CD4-positive, alpha-beta T cell treated with Interleukin-12 subunit alpha and Interleukin-12 subunit beta, for 1 hour (primary cell): ENCODE data around the gene ANKRD33B.

Source experiments
- DNase-seq: peaks from one replicate; pipeline ENCODE4 v3.0.0-alpha.2; 2020

Gene ANKRD33B

DNA sequence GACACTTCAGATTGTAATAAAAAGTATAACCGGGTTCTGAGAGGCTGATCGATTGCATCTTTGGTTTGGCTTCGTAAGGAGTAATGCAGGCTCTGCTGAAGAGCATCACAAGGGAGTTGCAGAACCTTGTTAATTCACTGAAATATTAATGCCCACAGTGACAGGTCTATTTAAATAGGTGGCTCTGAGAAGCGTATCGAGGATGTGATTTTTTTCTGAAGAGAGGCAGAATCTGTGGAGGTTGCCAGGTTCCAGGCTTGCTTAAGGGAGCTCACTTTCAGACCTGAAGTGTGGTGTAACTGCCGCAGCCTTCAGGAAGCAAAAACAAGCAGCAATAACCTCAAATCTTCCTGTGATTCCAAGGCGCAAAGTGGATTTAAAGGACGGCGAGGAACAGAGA, 80.3 kb downstream of the ANKRD33B start:
- DNase-seq = no peak

- no peak for DNase-seq
Measured at GRCh38 chr5:10645146-10645545, 81.3 kb downstream of the ANKRD33B start.

- no peak for DNase-seq
Measured at GRCh38 chr5:10645671-10646070, 81.8 kb downstream of the ANKRD33B start.

DNA sequence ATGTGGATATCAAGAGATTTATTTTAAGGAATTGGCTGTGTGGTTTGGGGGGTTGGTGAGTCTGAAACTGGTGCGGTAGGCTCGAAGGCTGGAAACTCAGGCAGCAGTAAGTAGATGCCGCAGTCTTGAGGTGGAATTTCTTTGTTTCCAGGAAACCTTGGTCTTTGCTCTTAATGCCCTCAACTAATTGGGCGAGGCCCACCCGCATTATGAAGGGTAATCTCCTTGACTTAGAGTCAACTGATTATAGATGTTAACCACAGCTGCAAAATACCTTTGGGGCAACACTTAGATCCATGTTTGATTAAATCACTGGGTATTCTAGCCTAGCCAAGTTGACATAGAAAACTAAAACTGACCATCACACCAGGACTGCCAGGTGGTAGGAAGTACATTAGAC, 83.8 kb downstream of the ANKRD33B start:
- DNase-seq = no peak

- no peak for DNase-seq
Measured at GRCh38 chr5:10648806-10649665, 85.2 kb downstream of the ANKRD33B start.

- no peak for DNase-seq
Measured at GRCh38 chr5:10649666-10650380, 86.0 kb downstream of the ANKRD33B start.

GRCh38 chr5:10652151-10652550, 88.3 kb downstream of the ANKRD33B start:
- DNase-seq = no peak

- DNase-seq = no peak
Measured at GRCh38 chr5:10652606-10653005, 88.7 kb downstream of the ANKRD33B start.

DNA sequence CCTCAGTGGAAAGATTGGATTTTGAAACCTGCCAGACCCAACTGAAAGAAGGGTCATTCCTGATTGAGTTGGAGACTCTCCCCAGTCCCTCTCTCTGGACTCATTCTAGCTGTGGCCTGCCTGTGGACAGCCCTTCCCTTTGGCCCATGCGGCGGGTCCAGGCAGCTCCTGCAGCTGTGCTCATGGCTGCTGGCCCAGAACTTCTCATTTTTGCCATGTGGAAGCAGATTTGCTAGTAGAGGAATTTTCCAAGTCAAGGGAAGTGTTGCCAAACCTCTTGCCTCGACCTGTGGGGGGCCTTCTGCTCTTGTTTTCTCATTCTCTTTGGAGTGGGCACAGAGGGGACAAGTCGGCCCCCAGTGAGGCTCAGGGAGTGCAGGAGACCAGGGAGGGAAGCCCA, 89.2 kb downstream of the ANKRD33B start:
- no peak for DNase-seq

- DNase-seq = no peak
Measured at GRCh38 chr5:10653751-10654400, 90.0 kb downstream of the ANKRD33B start.

DNA sequence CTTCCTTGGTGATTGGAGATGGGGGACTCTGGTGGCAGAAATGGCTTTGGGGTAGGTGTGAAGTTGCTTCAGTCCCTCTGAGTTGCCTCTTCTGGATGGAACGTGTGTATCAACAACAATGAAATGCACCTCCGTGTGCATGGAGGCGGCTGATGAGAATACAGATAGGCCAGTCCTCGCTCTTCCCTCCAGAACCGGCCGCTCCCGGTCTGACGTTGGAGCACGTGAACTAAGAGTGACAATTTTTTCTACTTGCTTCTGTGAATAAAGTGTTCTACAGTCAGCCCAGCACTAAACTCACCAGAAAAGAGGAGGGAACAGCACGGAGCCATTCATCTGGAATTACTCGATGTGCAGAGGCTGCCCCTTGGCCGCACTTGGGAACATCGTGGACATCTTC, 90.7 kb downstream of the ANKRD33B start:
- DNase-seq = no peak

DNA sequence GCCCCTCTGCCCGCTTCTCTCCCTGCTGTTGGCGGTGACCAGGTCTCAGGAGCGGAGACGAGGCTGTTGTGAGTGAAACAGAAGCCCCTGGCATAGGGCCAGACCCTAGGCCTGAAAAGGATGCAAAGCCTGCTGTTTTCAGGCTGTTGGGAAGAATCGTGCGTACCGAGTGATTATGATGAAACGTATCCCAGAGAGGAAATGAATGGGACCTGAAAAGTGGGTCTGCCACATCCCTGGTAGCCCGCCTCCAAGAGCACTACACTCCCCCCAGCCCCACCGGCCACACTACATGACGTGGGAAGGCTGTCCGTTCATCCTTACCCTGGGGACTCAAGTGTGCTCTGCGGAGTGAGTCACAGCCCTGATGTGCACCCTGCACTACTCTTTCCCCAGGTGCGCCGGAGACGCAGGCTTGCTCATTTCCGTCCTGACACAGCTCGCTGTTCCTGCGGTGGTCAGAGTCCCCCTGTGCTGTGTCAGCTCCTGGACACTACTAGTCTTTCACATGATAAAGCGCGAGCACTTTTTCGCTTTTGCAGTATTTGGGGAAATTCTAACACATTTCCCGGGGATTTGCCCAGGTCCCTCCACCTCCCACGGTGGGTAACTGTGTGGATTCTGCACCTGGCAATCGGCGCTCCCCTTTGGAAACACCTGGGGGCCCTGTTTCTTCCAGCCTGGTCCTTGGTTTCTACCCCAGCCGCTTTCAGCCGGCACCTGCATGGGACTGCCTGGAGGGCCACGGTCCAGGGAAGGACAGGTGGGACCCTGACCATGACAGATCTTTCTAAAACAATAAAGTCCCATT, 91.5 kb downstream of the ANKRD33B start:
- no peak for DNase-seq

GRCh38 chr5:10655972-10656830, 92.3 kb downstream of the ANKRD33B start:
- DNase-seq = no peak

DNA sequence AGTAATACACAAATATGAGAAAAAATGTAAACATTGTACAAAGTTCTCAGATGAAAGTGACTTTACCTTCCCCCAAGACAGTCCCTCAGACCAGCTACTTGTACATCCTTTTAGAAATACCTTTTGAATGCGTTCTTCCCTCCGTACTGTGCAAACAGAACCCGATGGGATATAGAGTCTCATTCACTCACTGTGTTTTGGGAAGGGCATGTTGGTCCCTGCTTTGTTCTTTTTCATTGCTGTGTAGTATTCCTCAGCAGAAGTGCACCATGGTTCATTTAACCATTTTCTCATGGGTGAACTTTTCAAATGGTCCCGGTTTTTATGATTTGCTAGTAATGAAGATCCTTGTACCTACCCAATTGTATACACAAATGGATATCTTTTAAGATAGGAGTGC, 94.4 kb downstream of the ANKRD33B start:
- DNase-seq = no peak

GRCh38 chr5:10660135-10660534, 96.3 kb downstream of the ANKRD33B start:
- no peak for DNase-seq

DNA sequence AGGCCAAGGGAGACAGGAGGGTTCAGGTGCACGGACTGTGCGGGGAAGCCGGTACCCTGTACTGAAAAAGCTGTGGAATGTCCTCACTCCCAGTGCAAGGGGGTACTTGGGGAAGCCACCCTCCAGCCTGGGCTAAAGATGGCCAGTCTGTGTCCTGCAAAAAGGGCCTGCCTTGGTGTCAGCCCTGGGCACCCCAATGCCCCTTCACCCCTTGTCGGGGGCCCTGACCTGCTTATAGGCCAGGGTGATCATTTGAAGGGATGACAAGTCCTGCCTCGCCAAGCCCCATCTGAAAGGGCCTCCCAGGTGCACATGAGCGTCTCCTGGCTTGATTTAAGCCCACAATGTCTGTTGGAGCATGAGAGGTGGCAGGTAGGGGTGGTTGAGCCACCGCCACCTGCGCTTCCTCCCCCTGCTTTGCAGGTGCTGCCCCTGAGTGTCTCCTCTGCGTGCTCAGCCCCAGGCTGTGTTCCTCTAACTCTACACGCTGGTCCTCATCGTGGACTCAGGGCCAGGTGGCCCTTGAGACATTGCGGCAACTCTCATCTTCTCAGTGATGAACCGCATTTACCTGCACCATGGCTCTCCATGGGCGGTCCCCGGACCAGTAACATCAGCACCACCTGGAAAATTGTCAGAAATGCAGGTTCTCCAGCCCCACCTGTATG, 97.0 kb downstream of the ANKRD33B start:
- DNase-seq = no peak

DNA sequence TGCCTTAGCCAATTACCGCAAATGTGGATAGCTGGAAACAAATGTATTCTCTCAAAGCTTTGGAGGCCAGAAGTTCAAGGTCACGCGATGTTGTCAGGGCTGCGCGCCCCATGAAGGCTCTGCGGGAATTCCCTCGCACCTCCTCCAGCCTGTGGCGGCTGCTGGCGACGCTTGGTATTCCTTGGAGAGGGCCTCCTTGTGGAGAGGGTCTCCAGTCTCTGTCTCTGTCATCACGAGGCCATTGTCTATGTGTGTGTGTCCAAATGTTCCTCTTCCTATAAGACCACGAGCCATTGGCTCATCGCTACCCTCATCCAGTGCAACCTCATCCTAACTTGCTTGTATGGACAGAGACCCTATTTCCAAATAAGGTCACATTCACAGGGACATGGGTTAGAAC, 97.5 kb downstream of the ANKRD33B start:
- DNase-seq = no peak

- no peak for DNase-seq
Measured at GRCh38 chr5:10662083-10662482, 98.2 kb downstream of the ANKRD33B start.

DNA sequence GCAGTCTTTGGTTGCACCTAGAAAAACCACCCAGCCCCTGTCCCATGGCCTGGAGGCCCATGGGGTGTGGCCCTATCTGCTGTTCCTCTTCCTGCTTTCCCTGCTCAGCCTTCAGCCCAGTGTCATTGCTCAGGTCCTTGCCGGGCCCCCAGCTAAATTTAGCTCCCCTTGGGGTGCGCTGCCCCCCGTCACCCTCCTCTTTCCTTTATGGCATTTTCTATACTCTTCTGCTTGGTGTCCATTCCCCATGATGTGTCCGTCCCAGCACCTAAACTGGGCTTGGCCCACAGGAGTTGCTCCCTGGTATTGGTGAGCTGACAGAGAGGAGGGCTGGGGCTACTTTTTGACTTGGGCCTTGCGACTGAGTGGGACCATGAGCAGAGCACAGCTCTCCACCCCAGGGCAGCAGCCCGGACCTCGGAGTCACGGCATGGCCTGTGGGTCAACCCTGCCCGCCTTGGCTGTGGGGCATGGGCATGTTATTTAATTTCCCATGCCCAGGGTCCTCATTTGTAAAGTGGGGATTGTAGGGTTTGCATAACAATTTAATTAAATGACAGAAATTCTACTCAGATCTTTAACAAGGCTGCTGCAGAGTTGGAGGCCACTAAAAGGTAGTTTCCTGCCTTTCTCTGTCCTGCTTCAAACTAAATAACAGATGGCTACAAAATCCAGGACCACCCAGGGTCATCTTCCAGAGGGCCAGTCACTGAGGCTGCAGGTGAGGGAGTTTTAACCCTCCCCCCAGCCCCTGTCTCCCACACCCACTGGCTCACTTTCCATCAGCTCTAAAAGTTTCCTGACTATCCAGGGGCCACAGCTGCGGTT, 99.0 kb downstream of the ANKRD33B start:
- DNase-seq = no peak

GRCh38 chr5:10663489-10664179, 99.8 kb downstream of the ANKRD33B start:
- DNase-seq = no peak
